ENCODE measurements around the gene BEST4.
"Not testable (repeated sequence)": the region's sequence is repeated elsewhere in the genome, so short reads cannot be mapped to it uniquely, and the experiment has no call there.

BEST4 gene

DNA sequence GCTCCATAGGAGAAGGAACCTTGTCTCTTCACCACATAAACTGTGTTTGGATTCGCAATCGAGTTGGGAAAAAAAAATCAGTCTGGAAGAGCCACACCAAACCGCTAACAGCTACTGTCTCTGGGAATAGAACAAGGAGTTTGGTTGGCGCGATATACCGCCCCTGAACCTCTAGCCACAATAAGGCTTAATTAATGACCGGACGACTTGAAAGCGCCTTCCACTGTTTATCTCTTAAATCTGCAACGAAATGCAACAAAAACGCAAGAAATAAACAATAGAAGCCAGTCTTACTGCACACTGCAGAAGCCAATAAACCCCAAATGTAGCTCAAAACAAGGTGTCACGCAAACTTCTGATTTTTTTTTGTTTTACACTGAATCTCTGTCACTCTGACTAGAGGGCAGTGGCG is 31.2 kb upstream of the BEST4 start:
- DNase-seq: peak; percentile 80

DNA sequence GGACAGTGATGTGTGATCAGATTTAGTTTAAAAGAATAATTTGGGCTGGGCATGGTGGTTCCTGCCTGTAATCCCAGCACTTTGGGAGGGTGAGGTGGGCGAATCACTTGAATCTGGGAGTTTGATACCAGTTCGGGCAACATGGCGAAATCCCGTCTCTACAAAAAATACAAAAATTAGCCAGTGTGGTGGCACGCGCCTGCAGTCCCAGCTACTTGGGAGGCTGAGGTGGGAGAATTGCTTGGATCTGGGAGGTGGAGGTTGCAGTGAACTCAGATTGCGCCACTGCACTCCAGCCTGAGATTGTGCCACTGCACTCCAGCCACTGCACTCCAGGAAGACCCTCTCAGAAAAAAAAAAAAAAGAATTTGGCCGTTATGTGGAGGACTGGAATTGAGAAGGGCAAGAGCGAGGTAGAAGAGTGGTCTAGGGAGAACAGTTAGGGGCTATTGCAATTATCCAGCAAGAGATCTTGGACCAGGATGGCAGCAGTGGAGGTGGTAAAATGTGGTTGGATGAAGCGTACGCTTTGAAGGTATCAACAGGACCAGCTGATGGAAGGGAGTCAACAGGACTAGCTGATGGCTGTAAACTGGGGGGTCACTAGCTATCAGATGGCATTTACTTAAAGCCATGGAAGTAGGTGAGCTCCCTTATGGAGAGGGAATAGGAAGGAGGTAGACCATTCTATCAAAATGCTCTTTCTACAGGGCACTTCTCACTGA is 30.0 kb upstream of the BEST4 start:
- no peak for DNase-seq

DNA sequence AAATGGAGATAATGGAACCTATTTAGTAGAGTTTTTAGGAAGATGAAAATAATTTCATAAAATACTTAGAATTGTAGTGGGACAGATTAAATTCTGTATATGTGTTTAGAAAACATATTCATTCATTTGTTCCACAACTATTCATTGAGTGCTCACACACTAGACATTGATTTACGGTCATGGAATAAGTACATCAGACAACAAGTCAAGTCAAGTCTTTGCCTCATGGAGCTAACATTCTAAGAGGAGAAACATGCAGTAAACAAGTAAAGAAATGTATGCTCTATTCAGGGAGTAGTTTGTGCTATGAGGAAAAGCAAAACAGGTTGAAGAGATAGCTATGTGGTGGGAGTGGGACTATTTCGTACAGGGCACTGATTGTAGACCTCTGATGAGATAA is 29.3 kb upstream of the BEST4 start:
- no peak for DNase-seq

DNA sequence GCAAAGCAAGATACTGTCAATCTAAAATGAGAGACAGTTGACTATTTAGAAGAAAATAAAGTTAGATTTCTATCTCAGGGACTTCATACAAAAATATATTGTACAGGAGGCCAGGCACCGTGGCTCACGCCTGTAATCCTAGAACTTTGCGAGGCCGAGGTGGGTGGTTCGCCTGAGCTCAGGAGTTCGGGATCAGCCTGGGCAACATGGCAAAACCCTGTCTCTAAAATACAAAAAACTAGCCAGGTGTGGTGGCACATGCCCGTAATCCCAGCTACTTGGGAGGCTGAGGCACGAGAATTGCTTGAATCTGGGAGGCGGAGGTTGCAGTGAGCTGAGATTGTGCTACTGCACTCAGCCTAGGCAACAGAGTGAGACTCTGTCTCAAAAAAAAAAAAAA is 28.0 kb upstream of the BEST4 start:
- DNase-seq: not testable (repeated sequence)

DNA sequence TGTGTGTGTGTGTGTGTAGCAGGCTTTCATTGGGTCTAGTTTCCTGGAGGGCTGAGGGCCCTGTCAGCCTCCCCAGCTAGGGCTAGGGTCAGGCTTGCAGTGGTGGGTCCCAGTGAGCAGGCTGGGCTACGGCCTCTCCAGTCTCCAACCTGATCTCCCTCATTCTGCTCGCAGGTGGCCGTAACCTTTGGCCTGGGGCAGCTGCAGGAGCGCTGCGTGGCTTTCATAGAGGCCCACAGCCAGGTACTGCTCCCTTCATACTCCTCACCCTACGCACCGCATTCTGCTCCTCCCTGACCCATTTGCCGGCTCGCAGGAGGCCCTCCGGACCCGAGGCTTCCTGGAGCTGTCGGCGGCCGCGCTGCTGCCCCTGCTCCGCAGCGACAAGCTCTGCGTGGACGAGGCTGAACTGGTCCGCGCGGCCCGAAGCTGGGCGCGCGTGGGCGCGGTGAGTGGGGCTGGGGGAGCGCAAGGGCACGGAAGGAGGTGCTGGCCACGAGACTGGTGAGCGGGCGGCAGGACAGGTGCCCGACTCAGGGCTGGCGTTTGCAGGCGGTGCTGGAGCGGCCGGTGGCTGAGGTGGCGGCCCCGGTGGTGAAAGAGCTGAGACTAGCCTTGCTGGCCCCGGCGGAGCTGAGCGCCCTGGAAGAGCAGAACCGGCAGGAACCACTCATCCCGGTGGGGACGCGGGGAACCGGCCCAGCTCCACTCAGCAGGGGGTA is 25.0 kb upstream of the BEST4 start:
- DNase-seq: no peak

DNA sequence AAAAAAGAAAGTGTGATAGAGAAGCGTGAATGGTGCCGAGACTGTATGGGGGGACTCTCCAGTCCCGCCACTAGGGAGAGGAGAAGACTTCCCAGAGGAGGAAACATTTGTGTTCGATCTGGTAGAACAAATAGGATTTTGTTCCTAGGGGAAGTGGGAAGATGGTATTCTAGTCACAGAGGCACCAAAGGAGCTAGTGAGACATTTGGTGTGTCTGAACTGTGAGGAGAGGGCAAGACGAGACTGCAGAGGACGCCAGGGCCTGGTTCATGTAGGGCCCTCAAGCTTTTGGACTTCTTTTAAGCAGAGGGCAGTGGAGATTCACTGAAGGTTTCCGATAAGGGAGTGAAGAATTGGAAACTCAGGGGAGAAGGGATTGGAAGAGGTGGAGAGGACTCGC is 23.3 kb upstream of the BEST4 start:
- no peak for DNase-seq

DNA sequence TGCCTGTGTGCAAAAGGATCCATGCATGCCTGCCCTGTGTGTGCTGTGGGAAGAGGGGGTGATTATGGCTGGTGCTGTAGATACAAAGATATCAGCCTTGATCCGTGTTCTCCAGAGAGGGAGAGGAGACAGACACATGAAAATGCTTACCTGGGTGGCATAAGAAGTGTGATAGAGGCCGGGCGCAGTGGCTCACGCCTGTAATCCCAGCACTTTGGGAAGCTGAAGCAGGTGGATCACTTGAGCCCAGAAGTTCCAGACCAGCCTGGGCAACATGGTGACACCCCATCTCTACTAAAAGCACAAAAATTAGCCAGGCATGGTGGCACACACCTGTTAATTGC is 22.8 kb upstream of the BEST4 start:
- DNase-seq: not testable (repeated sequence)

DNA sequence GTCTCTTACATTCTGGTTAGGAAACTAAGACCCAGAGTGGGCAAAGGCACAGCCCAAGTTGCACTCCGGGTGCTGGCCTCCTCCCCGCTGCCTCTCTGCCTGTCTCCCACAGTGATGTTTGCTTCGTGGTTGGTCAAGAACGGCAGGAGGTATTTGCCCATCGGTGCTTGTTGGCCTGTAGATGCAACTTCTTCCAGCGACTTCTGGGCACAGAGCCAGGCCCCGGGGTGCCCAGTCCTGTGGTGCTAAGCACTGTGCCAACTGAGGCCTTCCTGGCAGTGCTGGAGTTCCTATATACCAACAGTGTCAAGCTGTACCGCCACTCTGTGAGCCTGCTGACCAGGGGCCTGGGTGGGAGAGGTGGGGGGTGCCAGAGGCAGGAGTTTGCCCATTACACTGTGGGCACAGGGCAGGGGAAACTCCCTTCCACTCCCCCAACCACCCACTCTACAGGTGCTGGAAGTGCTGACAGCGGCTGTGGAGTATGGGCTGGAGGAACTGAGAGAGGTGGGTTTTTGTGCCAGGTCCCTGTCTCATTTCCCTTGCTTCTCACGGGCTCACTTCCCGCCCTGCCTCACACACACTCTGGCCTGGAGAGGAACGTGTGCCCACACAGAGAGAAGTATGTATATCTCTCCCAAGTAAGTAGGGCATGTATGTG is 22.3 kb upstream of the BEST4 start:
- no peak for DNase-seq

DNA sequence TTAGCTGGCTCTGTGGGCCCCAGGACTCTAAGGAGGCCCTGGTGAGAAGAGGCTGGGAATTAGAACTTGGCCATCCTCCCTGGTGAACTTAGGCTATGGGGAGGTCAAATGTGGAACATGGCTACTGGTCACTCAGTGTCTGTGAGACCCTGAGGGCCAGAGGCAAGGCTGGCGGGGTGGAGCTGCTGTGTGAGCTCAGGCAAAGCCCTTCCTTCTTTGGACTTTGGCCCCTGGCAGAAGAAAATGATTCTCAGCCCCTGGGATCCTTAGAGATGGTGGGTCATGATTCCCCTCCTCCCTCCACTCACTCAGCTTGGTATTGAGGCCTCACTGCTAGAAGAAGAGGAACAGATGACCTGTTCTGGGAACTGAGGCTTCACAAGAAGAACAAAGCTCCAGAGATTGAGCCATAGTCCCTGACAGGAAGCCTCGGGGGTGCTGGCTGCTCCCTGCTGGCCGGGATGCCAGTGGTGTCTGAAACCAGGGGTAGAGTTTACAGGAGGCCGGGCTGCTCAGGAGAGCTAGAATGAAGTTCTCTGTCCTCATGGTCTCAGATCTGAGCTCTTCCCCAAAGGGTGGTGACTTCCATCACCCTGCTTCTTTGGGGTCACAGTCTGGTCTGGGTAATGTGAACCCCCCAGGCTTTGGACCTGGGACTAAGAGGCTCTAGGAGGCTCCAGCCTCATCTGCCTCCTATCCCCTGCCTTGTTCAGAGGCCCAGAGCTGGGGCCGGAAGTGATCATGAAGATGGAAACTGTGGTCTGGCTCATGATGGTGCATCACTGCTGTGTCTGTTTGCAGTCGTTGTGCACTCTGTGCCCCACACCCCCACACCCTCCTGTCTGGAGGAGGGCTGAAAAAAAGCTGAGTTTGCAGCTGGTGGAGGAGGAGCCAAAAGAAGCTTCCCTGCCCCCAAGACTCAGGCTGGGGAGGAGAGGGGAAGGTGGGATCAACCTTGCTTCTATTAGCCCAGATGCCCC is 21.3 kb upstream of the BEST4 start:
- DNase-seq: no peak

DNA sequence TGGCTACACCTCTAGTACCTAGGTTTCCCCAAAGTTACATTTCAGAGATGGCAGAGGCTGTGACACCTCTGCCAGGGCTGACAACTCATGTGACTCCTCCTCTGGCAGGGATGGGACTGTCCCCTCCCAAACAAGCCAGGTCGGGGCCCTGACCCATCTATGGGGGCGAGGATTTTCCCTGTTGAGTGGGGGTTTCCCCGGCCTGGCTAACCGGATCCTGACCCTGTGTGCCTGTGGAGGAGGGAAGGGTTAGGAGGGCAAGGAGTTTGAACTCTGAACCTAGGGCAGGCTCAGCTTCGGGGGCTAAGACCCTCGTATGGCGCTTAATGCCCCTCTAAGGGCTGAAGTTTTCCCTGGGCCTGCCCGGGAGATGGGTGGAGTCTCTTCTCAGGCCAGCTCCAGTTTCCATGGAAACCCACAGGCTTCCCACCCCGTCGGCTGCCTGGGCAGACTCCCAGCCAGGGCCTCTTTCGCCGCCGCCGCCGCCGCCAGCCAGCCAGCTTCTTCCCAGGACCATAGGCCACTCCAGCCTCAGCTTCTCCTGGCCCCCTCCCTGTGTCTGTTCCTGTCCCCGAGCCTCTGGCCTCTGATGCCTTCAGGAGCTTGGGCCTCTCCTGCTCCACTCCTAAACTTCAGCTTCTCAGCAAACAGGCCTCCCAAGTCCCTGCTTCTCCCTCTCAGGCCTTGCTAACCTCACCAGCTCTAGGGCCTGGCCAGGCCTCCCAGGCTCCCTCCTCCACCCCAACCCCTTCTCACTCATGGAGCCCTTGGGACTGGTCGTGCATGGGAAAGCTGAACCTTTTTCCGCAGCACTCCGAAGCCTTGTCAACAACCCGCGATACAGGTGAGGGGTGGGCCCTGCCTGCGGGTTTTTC is 20.3 kb upstream of the BEST4 start, which contains the start of gene BTBD19:
Gene BTBD19, plus strand, starts transcription at position 461 of the 875 bp plus-strand sequence. Its CDS starts 298 bp downstream, at position 759.
- no peak for DNase-seq

DNA sequence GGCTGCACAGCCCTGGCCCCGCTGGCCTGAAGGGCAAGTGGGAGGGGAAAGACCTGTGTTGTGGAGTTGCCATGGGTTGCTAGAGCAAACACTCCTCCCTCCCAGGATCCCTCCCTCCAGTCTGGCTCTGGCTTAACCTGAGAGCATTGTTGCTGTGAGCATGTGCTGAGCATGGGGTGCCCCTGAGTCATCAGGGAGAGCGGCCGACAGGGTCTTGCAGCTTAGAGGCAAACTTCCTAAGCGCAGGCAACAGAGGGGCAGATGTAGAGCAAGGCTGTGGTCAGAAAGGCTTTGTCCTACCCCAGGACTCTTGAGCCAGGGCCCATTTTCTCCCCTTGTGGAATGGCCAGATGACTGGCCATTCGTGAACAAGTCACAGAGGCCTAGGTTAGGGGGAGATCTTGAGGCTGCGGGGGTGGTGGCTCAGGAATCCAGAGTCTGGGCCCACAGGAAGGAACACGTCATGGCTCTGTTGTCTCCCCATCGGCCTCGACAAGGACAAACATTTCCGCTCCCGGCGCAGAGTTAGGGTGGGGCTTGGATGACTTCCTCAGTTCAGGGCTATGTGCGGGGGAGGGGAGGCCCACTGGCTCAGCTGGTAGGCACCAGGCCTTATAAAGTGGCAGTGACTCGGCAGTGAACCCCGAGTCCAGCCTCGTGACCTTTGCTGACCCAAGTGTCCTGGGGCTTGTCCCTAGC is 19.5 kb upstream of the BEST4 start:
- peak; percentile 90 for DNase-seq

DNA sequence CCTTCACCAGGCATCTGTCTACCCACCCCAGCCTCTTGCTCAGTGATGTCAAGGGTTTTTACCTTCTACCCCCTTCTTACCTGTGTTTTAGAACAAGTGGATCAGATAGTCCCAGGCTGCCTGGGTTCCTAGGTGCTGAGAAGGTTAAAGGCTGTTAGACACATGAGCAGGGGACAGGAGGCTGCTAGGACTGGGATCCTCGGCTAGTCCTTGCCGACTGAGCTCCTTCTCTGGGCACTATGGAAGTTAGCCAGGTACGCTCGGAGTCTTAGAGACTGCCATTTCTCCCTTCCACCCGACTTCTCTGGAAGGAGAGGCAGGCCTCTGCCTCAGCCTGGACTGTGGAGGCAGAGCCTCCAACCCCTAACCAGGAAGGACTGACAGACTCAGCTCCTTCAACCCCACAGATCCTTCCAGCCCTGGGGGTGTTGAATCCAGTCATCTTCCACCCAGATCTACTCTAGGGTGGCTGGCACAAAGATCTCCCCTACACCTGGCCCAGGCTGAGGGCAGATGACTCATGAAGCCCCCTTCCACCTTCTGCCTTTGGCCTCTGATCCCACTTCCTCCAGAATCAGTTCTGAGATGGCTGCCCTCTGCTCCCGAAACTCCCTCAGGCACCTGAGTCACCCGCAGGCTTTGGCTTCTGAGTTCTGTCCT is 18.9 kb upstream of the BEST4 start, which contains the start of gene DYNLT4:
Gene DYNLT4, minus strand, starts transcription at position 648 of the 660 bp plus-strand sequence. CDS start 683 bp downstream, outside the sequence.
- DNase-seq: no peak

DNA sequence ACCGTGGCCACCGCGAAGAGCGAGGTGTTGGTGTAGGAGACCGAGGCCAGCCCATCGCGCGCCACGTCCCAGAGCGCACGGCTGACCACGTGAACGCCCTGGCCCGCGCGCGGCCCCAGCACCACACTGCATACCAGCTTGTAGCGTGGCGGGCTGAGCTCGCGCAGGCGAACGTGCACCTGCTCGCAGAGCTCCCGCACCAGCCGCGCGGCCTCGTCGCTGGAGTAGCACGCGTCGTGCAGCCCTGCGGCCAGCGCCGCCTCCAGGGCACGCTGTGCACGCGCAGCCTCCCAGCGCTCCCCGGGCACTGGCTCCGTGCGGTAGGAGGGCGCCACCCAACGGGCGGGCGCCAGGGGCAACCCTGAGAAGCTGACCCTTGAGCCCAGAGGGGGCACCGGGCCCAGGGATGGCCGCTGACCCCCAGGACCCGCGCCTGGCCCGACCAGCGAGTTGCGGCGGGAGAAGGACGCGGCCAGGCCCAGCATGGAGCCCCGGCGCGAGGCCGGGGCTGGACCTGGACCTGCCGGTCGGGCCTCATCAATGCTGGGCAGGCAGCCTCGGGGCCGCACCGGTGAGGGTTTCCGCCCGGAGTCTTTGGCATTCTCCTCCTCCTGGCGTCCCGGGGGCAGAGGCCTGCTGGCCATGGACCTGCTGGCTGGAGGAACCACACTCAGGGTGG is 18.2 kb upstream of the BEST4 start:
- DNase-seq: no peak

DNA sequence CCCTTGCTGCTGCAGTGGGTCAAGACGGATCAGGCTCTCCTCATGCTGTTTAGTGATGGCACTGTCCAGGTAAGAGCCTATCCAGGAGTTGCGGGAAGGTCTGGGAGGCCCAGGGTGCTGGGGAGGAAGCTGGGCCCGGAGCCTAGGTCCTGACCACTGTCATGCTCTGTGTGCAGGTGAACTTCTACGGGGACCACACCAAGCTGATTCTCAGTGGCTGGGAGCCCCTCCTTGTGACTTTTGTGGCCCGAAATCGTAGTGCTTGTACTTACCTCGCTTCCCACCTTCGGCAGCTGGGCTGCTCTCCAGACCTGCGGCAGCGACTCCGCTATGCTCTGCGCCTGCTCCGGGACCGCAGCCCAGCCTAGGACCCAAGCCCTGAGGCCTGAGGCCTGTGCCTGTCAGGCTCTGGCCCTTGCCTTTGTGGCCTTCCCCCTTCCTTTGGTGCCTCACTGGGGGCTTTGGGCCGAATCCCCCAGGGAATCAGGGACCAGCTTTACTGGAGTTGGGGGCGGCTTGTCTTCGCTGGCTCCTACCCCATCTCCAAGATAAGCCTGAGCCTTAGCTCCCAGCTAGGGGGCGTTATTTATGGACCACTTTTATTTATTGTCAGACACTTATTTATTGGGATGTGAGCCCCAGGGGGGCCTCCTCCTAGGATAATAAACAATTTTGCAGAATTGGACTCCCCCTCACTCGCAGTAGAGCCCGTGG is 17.5 kb upstream of the BEST4 start:
- no peak for DNase-seq

DNA sequence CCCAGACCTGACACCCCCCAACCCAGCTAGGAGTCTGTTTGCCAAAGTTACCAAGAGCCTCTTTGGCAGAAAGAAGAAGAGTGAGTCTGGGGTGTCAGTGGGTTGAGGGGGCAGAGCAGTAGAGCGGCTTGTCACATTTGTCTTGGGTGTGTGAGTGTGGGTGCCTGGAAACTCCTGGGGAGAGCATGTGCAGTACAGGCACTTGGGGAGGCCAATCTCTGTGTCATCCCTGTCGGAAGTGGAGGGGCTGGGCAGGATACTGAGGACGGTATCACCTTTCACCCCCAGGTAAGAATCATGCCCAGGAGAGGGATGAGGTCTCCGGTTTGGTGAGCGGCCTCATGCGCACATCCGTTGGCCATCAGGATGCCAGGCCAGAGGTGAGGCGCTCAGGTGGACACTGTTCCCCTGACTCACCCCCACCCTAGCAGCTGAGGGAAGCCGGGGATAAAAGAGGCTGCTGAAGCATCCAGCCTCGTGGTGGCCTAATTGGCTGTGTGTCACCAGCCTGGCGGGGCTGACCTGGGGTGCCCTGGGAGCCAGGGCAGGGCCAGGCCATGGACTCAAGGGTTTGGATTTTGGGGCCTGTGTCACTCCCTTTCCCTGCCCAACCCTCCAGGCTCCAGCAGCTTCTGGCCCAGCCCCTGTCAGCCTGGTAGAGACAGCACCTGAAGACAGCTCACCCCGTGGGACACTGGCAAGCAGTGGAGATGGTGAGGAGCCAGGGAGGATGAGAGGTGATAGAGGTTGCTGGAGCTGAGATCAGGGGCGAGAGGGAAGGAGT is 15.5 kb upstream of the BEST4 start:
- DNase-seq: no peak

DNA sequence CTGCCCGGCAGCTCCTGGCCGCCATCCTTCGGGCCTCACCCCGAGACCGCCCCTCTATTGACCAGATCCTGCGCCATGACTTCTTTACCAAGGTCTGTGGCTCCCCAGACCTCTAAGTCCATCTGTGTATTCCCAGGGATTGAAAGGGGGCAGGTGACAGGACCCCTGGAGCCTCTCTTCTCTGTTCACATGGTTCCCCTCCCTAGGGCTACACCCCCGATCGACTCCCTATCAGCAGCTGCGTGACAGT is 15.0 kb upstream of the BEST4 start:
- no peak for DNase-seq

DNA sequence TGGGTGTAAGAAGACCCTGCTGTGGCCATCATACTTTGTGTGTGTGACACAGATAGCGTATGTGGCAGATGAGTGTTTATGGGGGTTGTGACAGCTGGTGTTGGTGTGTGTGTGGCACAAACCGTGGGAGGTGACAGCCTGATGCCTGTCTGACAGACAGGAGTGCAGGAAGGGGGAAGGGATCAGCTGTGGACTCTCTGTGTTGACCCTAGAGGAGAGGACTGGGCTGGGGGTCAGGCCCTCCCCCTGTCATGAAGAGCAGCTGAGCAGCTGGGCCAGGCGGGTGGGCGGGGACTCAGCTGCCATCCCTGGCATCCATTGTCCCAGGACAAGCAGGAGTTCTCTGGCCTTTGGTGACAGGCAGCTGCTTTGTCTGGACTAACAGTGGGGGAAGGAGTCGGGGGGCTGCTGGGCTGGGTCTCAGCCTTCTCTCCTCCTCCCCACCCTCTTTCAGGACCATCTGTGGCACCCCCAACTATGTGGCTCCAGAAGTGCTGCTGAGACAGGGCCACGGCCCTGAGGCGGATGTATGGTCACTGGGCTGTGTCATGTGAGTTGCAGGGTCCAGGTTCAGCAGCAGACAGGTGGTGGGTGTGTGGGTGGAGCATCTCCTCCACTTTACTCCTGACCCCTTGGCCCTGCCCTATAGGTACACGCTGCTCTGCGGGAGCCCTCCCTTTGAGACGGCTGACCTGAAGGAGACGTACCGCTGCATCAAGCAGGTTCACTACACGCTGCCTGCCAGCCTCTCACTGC is 14.5 kb upstream of the BEST4 start:
- DNase-seq: no peak

Measured in NCI-H2029 treated with DMSO at 0.1 percent for 48 hours (cell line).